ENCODE results near the gene CCDC97. TPM values are rescaled to one million over a fixed set of nuclear protein-coding genes. Genes with fewer than 3 reads are reported as not detected.
"Not testable (repeated sequence)": the region's sequence is repeated elsewhere in the genome, so short reads cannot be mapped to it uniquely, and the experiment has no call there.

CCDC97 gene
- total RNA-seq, 2 experiments from 2014 or later, result 43.0 to 43.4 TPM

DNA sequence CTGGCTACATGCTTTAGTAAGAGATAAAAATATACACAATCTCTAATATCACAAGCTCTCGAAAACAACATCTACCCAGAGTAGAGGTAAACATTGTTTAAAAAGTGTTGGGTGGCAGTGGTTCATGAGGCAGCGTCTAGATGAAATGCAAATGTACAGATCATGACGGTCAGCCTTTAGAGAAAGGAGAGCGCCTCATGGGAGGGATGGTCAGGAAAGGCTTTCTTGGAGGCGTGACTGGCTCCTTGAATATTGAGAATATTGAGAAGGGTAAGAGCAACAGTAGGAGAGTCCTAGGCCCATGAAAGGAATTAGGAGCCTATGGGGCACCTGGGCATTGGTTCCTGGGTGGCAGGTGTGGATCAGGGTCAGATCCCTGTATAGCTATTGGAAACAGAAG lies 35.2 kb upstream of the CCDC97 start:
- POLR2A ChIA-PET, result interaction anchor here (0.7 to 3.4 kb wide), 2 partner anchors 10 to 19 kb away, joined by 3 to 20 read pairs; partner anchors contain the start of gene HNRNPUL1
- no peak overlapping the region for H3K4me3 Mint-ChIP-seq
- DNase-seq, result no peak
- H3K36me3 Mint-ChIP-seq (ENCODE audit: low read depth), result peaks cover 87% of the 10 kb centered on the region
- H3K27ac Mint-ChIP-seq, result no peak overlapping the region
- peaks cover 6% of the 10 kb centered on the region for H3K4me1 Mint-ChIP-seq
- no peaks in the 10 kb centered on the region for H3K27me3 Mint-ChIP-seq
- CTCF ChIA-PET, result interaction anchor here (1.3 kb wide), 1 partner anchor 28 kb away, joined by 3 read pairs; no protein-coding TSS in a partner anchor
- no peaks in the 10 kb centered on the region for H3K9me3 Mint-ChIP-seq

- no peaks in the 10 kb centered on the region for H3K27me3 Mint-ChIP-seq
- DNase-seq, result no peak
- H3K9me3 Mint-ChIP-seq, result no peaks in the 10 kb centered on the region
- H3K4me1 Mint-ChIP-seq, result peaks cover 5% of the 10 kb centered on the region
- H3K27ac Mint-ChIP-seq, result no peak overlapping the region
- H3K4me3 Mint-ChIP-seq, result no peak overlapping the region
- ChIA-PET CTCF (interaction anchor here (0.7 to 1.8 kb wide), 2 partner anchors 32 to 72 kb away, joined by 3 to 4 read pairs; no protein-coding TSS in a partner anchor), POLR2A (no interaction called here)
- H3K36me3 Mint-ChIP-seq (ENCODE audit: low read depth), result peaks cover 92% of the 10 kb centered on the region
Measured at GRCh38 chr19:41276231-41276630, 33.7 kb upstream of the CCDC97 start.

- POLR2A ChIA-PET, result interaction anchor here (1.0 to 1.3 kb wide), 3 partner anchors 13 to 19 kb away, joined by 3 to 6 read pairs (median 5); no protein-coding TSS in a partner anchor
- CTCF ChIA-PET, result interaction anchor here (0.7 kb wide), 1 partner anchor 68 kb away, joined by 4 read pairs; no protein-coding TSS in a partner anchor
- no peak for DNase-seq
Measured at GRCh38 chr19:41278478-41278877, 31.5 kb upstream of the CCDC97 start.

DNA sequence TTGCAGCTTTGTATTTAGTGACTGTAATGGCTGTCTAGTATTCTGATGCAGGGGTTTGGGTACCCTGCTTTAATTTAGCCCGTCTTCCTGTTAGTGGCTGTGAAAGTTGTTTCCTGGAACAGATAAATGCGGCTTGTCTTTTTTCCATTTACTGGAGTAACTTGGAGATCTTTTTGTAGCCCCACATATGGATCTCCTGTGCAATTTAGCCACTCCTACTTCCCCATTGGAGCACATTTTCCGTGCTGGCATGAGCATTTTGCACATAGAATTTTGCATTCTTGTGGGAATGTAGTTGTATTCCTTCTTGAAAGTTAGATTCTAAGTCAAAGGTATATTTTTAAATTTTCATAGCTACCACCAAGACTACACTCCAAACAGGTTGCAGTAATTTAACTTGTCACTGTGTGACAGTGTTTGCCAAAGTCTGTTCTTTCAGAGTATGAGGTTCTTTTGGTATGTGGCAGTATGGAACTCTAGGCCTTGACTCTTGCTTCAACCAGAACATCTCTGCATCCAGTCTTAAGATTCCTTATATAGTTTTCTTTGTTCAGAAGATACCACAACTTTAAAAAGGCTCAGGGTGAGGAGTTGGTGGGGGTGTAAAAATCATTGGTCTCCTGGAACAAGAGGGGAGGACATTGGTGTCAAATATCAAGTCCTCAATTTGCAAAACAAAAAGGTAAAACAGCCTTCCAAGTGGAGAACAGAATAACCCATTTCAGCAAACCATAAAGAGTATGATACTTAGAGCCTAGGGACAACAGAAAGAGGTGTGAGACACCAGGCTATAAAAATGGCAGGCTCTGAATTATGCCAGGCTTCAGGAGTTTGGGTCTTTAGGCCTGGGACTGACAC lies 21.1 kb upstream of the CCDC97 start:
- Mint-ChIP-seq H3K36me3 (ENCODE audit: low read depth) (peaks cover 76% of the 10 kb centered on the region), H3K27ac (no peak overlapping the region), H3K4me1 (peaks cover 6% of the 10 kb centered on the region), H3K9me3 (no peaks in the 10 kb centered on the region), H3K4me3 (no peak overlapping the region), H3K27me3 (no peaks in the 10 kb centered on the region)
- POLR2A ChIA-PET, result interaction anchor here (1.6 to 2.3 kb wide), 2 partner anchors 14 to 20 kb away, joined by 7 read pairs; no protein-coding TSS in a partner anchor
- DNase-seq, result no peak
- CTCF ChIA-PET, result interaction anchor here (1.1 to 1.7 kb wide), 3 partner anchors 10 to 25 kb away, joined by 3 to 5 read pairs (median 4); partner anchors contain the start of gene HNRNPUL1

More at GRCh38 chr19:41278478-41278877, 31.5 kb upstream of the CCDC97 start:
- Mint-ChIP-seq H3K4me3 (no peak overlapping the region), H3K27me3 (no peaks in the 10 kb centered on the region), H3K9me3 (no peaks in the 10 kb centered on the region), H3K36me3 (ENCODE audit: low read depth) (peaks cover 79% of the 10 kb centered on the region), H3K4me1 (peaks cover 1% of the 10 kb centered on the region), H3K27ac (no peak overlapping the region)

- CTCF ChIA-PET, result interaction anchor here (1.7 kb wide), 1 partner anchor 17 kb away, joined by 5 read pairs; no protein-coding TSS in a partner anchor
- not testable (repeated sequence) for H3K4me3 Mint-ChIP-seq
Measured at GRCh38 chr19:41289814-41290213, 20.2 kb upstream of the CCDC97 start.

GRCh38 chr19:41294393-41294792 lies 15.6 kb upstream of the CCDC97 start:
- ChIA-PET POLR2A (interaction anchor here (1.1 to 18.4 kb wide), 4 partner anchors 9 to 31 kb away, joined by 3 to 348 read pairs (median 10); partner anchors contain the start of gene HNRNPUL1), CTCF (interaction anchor here (1.0 to 1.3 kb wide), 2 partner anchors 25 to 30 kb away, joined by 3 to 5 read pairs; partner anchors contain the start of gene HNRNPUL1)
- H3K4me3 Mint-ChIP-seq, result no peak overlapping the region
- H3K9me3 Mint-ChIP-seq, result no peaks in the 10 kb centered on the region
- H3K4me1 Mint-ChIP-seq, result peaks cover 52% of the 10 kb centered on the region
- DNase-seq, result no peak
- peaks cover 89% of the 10 kb centered on the region for H3K36me3 Mint-ChIP-seq (ENCODE audit: low read depth)
- no peaks in the 10 kb centered on the region for H3K27me3 Mint-ChIP-seq
- H3K27ac Mint-ChIP-seq, result peak overlapping the region; percentile 48

More at GRCh38 chr19:41289814-41290213, 20.2 kb upstream of the CCDC97 start:
- H3K4me1 Mint-ChIP-seq, result peaks cover 12% of the 10 kb centered on the region
- not testable (repeated sequence) for DNase-seq, H3K27me3 Mint-ChIP-seq, H3K9me3 Mint-ChIP-seq, H3K27ac Mint-ChIP-seq
- H3K36me3 Mint-ChIP-seq (ENCODE audit: low read depth), result peaks cover 77% of the 10 kb centered on the region
- POLR2A ChIA-PET, result interaction anchor here (2.3 kb wide), 1 partner anchor 13 kb away, joined by 7 read pairs; no protein-coding TSS in a partner anchor

- peaks cover 63% of the 10 kb centered on the region for H3K4me1 Mint-ChIP-seq
- ChIA-PET CTCF (interaction anchor here (1.2 kb wide), 1 partner anchor 13 kb away, joined by 4 read pairs; no protein-coding TSS in a partner anchor), POLR2A (interaction anchor here (1.5 to 18.4 kb wide), 4 partner anchors 10 to 32 kb away, joined by 3 to 348 read pairs (median 34); partner anchors contain the start of genes CCDC97 and HNRNPUL1)
- H3K4me3 Mint-ChIP-seq, result no peak overlapping the region
- H3K27ac Mint-ChIP-seq, result peak overlapping the region; percentile 32
- DNase-seq, result no peak
- H3K27me3 Mint-ChIP-seq, result no peaks in the 10 kb centered on the region
- no peaks in the 10 kb centered on the region for H3K9me3 Mint-ChIP-seq
- H3K36me3 Mint-ChIP-seq (ENCODE audit: low read depth), result peaks cover 94% of the 10 kb centered on the region
Measured at GRCh38 chr19:41295499-41295898, 14.5 kb upstream of the CCDC97 start.

DNA sequence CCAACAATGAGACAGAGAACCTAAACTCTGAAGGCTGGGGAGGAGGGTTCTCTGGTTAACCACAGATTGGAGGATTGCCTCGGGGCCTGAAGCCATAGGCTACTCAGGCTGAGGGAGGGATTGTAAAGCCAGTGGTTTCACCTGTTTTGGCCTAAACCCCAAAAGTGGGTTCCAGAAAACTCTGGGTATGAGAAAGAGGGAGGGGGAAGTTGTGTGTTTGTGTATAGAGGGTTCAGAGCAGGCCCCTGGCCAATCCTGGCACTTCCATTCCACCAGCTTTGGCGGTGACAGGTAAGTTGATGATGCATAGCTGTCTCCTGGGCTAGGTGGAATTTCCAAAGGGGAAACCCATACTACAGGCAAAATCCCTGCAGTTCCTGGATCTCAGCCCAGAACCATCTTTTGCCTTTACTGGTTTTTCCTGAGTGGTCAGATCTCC lies 13.5 kb upstream of the CCDC97 start:
- H3K27ac Mint-ChIP-seq, result peak overlapping the region; percentile 98
- CTCF ChIA-PET, result interaction anchor here (1.2 to 4.3 kb wide), 2 partner anchors 12 kb away, joined by 4 to 23 read pairs; partner anchors contain the start of gene CCDC97
- POLR2A ChIA-PET, result interaction anchor here (1.1 to 18.4 kb wide), 5 partner anchors 11 to 52 kb away, joined by 3 to 348 read pairs (median 6); partner anchors contain the start of genes CCDC97 and HNRNPUL1
- no peak for DNase-seq
- no peaks in the 10 kb centered on the region for H3K27me3 Mint-ChIP-seq
- H3K4me1 Mint-ChIP-seq, result peaks cover 72% of the 10 kb centered on the region
- peaks cover 96% of the 10 kb centered on the region for H3K36me3 Mint-ChIP-seq (ENCODE audit: low read depth)
- H3K9me3 Mint-ChIP-seq, result no peaks in the 10 kb centered on the region
- no peak overlapping the region for H3K4me3 Mint-ChIP-seq

GRCh38 chr19:41297628-41298347 lies 12.2 kb upstream of the CCDC97 start:
- DNase-seq, result peak; percentile 38
- Mint-ChIP-seq H3K9me3 (no peaks in the 10 kb centered on the region), H3K27me3 (no peaks in the 10 kb centered on the region), H3K4me3 (no peak overlapping the region), H3K4me1 (peaks cover 86% of the 10 kb centered on the region), H3K27ac (peak overlapping the region; percentile 98), H3K36me3 (ENCODE audit: low read depth) (peaks cover 96% of the 10 kb centered on the region)
- POLR2A ChIA-PET, result interaction anchor here (1.0 to 18.4 kb wide), 6 partner anchors 10 to 54 kb away, joined by 3 to 348 read pairs (median 6); partner anchors contain the start of genes CCDC97 and HNRNPUL1
- CTCF ChIA-PET, result interaction anchor here (0.9 to 4.3 kb wide), 5 partner anchors 11 to 58 kb away, joined by 3 to 23 read pairs (median 4); partner anchors contain the start of gene CCDC97

DNA sequence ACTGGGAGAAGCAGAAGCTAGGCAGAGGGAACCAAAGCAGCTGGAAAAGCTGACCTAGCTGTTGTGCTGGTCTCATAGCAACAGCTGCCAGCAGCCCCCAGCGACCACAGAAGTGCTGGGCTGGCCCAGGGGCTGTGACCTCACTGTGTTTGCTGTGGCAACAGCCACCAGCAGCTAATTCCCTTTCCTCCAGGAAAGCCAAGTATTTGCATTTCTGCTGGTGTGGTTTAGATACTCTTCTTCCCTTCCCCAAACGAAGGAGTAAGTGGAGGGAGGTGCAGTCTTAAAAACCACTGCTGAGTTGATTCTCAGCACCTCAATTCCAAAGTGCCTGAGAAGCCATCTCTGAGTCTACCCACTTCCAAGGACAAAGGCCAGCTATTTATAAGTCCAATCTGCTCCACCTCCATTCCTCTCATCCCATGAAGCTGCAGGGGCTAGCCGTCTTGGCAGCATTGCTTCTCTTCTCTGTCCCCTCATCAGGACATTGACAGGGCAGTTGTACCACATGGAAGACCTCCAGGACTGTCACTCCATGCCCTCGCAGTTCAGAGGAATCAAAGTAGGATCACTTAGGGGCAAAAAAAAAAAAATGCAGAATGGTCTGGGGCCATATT lies 11.5 kb upstream of the CCDC97 start:
- POLR2A ChIA-PET, result interaction anchor here (1.0 to 18.4 kb wide), 3 partner anchors 9 to 53 kb away, joined by 5 to 348 read pairs (median 62); partner anchors contain the start of genes CCDC97 and HNRNPUL1

DNA sequence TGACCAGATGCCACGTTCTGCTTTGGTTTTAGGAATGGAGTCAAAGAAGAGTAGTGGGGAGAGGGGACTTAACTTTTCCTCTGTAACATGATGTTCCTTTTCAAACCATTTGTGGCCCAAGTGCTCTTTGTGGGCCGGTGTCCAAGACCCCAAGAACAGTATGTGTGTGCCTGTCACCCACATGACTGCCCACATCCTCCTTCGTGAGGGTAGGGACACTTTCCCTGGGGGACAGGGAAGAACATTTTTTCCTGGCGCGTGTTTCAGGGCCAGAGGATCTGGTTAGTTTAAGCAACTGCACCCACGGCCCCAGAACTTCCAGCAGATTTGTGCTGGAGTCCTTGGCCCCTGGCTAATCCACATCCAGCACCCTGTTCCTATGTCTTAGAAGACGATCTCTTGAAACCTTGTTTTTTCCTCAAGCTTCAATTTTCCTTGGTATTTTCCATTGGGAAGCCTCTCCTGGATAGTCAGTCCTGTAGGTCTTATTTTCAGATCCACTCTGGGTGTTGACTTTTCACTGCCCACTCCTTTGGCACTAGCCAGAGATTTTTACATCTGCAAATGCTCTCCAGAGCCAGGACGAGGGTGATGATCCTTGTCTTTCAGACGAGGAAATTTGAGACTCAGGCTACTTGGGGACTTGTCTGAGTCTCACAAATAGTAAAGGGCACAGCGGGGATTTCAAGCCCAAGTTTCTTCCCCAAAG lies 10.8 kb upstream of the CCDC97 start:
- Mint-ChIP-seq H3K4me1 (peaks cover 98% of the 10 kb centered on the region), H3K9me3 (no peaks in the 10 kb centered on the region), H3K27me3 (no peaks in the 10 kb centered on the region), H3K27ac (peak overlapping the region; percentile 98), H3K36me3 (ENCODE audit: low read depth) (peaks cover 98% of the 10 kb centered on the region), H3K4me3 (no peak overlapping the region)
- ChIA-PET CTCF (interaction anchor here (1.9 to 4.3 kb wide), 2 partner anchors 9 to 56 kb away, joined by 4 to 23 read pairs; partner anchors contain the start of gene CCDC97), POLR2A (interaction anchor here (1.0 to 18.4 kb wide), 3 partner anchors 8 to 52 kb away, joined by 5 to 348 read pairs (median 62); partner anchors contain the start of genes CCDC97 and HNRNPUL1)
- DNase-seq, result no peak

More for the DNA sequence above, 11.5 kb upstream of the CCDC97 start:
- CTCF ChIA-PET, result interaction anchor here (0.9 to 4.3 kb wide), 5 partner anchors 10 to 57 kb away, joined by 3 to 23 read pairs (median 4); partner anchors contain the start of gene CCDC97
- H3K27me3 Mint-ChIP-seq, result no peaks in the 10 kb centered on the region
- no peak for DNase-seq
- H3K9me3 Mint-ChIP-seq, result no peaks in the 10 kb centered on the region
- H3K27ac Mint-ChIP-seq, result peak overlapping the region; percentile 98
- H3K4me3 Mint-ChIP-seq, result no peak overlapping the region
- H3K4me1 Mint-ChIP-seq, result peaks cover 91% of the 10 kb centered on the region
- H3K36me3 Mint-ChIP-seq (ENCODE audit: low read depth), result peaks cover 98% of the 10 kb centered on the region
